ENCODE results near the gene RAB20.
"Not testable (repeated sequence)": the region's sequence is repeated elsewhere in the genome, so short reads cannot be mapped to it uniquely, and the experiment has no call there.

The RAB20 gene

GRCh38 chr13:110506859-110507566 lies 54.5 kb downstream of the RAB20 start:
- no peak for DNase-seq

GRCh38 chr13:110506396-110506795 lies 55.1 kb downstream of the RAB20 start:
- DNase-seq, result no peak

- DNase-seq, result no peak
Measured at GRCh38 chr13:110505594-110505993, 55.9 kb downstream of the RAB20 start.

- no peak for DNase-seq
Measured at GRCh38 chr13:110503979-110504499, 57.5 kb downstream of the RAB20 start.

GRCh38 chr13:110503037-110503901 lies 58.3 kb downstream of the RAB20 start:
- DNase-seq, result no peak

- DNase-seq, result no peak
Measured at GRCh38 chr13:110501188-110501587, 60.3 kb downstream of the RAB20 start.

- DNase-seq, result no peak
Measured at GRCh38 chr13:110500341-110500740, 61.2 kb downstream of the RAB20 start.

GRCh38 chr13:110499621-110500281 lies 61.8 kb downstream of the RAB20 start:
- no peak for DNase-seq

GRCh38 chr13:110498765-110499164 lies 62.8 kb downstream of the RAB20 start:
- DNase-seq, result no peak

GRCh38 chr13:110498327-110498726 lies 63.2 kb downstream of the RAB20 start:
- no peak for DNase-seq

- not testable (repeated sequence) for DNase-seq
Measured at GRCh38 chr13:110497896-110498295, 63.6 kb downstream of the RAB20 start.

- no peak for DNase-seq
Measured at GRCh38 chr13:110497003-110497402, 64.5 kb downstream of the RAB20 start.

GRCh38 chr13:110496281-110496680 lies 65.2 kb downstream of the RAB20 start:
- no peak for DNase-seq

GRCh38 chr13:110495881-110496280 lies 65.6 kb downstream of the RAB20 start:
- no peak for DNase-seq

GRCh38 chr13:110495376-110495775 lies 66.1 kb downstream of the RAB20 start:
- no peak for DNase-seq

- no peak for DNase-seq
Measured at GRCh38 chr13:110493613-110494012, 67.9 kb downstream of the RAB20 start.

- DNase-seq, result no peak
Measured at GRCh38 chr13:110492679-110493593, 68.6 kb downstream of the RAB20 start.

GRCh38 chr13:110491869-110492678 lies 69.4 kb downstream of the RAB20 start:
- no peak for DNase-seq

- DNase-seq, result no peak
Measured at GRCh38 chr13:110490009-110490770, 71.3 kb downstream of the RAB20 start.

GRCh38 chr13:110486880-110487279 lies 74.6 kb downstream of the RAB20 start:
- not testable (repeated sequence) for DNase-seq

Measured in left hindlimb (tissue), 1 donor.